GM19035 (cell line): ENCODE measurements around the gene DAPP1.
A peak's percentile ranks its signal among the peaks of the same experiment; 100 is the strongest.

Experiments used
- ATAC-seq: cut with Tn5 transposase; IDR thresholded peaks from one replicate; pipeline ENCODE4 v1.9.1; 2021; ENCODE audit not compliant: unreplicated experiment

The DAPP1 gene

DNA sequence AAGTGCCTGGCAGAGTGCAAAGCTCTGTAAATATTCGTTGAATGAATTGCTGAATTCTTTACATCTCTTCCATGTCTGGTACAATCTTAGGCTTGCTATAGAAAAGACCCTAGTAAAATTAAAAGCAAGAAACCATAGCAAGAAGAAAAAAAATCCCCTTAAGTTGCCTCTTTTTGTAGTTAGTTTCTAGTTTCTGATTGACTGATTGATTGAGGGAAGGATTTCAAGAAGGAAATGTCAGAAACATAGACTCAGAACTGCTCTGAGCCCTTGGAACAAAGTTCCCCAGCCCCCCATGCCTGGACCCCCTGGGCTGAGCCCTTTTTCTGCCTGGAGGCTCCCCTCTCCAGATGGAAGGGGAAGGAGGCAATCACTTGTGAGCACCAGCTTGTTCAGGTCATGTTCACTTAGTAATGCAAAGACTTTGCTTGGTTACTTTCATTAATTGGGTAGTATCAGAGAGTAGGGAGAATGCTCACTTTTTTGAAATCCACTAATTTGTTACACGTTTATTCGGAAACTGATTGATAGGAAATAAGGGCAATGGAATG is 35.6 kb downstream of the DAPP1 start:
- ATAC-seq: no peak

DNA sequence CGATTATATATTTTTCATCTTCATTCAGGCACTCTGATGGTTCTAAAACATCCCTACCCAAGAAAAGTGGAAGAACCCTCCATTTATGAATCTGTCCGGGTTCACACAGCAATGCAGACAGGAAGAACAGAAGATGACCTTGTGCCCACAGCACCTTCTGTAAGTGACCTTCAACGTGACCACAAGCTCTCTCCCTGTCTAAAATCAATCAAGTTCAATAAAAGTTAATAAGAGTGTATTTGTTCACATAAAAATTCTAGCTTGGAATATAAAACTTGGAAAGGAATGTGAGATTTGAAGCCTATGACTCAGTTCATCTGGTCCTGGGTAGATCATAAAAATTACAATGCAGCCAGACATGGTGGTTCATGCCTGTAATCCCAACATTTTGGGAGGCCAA is 36.6 kb downstream of the DAPP1 start:
- ATAC-seq: no peak

DNA sequence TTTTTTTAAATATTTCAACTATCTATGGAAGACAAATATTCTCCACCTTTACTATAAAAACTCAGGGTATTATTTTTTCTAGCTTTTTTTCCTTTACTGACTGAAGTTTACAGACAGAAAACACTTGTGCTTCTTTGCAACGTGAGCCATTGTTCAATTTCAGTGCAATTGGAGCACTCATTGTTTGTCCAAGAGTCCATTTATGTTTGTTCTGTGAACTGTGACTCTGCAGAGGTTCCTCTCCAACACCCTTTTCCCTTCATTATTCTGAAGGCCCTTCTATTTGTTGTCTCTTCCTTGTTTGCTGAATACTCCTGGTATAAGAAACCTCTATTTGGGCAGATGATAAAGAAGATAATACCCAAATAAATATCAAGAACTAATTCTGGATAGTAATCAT is 37.4 kb downstream of the DAPP1 start:
- ATAC-seq: no peak

DNA sequence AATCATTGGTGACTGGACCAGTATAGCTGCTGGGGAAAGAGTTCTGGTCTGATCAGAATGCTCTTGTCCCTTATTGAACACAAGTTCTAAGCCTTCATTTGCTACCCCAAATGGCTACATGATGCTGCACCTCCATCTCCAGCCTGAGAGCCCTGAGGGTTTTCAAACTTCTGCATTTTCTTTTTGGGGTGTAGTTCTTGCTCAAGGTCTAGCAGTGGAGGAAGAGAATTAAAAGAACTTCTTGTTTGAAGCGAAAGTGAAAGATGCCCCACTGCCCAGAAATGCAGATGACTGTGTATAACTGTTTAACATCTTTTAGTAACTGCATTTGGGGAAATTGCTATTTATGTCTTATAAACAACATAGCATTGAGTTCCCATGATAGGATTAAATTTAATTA is 39.1 kb downstream of the DAPP1 start:
- ATAC-seq: peak; percentile 40

DNA sequence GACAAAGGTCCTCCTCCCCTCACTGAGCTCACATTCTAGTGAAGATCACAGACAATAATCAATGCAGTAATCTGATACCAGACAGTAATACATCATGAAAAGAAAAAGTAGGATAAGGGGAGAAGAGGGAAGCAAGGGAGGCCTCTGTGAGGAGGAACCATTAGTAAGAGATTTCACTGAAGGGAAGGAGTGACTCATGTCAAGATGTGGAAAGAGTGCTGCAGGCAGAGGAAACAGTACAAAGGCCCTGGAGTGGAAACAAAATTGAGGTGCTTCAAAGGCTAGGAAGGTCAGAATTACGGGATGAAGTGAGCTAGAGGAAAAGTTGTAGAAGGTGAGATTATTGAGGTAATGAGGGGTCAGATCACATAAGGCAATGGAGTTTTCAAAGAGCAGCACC is 39.5 kb downstream of the DAPP1 start:
- no peak for ATAC-seq

DNA sequence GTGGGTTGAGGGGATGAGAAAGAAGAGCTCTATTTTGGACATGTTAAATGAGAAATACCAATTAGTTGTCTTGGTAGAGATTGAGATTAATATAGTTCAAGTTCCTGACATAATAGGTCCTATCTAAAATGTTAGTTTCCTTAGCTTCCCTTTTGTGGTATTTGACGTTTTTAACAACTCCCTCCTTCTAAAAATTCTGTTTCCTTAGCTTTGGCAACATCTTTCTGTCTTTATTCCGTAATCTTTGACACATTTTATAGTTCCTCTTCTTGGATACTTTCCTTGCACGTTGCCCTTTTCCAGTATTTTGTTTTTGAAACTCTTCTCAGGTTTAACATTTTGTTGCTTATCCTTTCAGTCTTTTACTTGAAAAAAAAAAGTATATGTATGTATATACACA is 40.7 kb downstream of the DAPP1 start:
- no peak for ATAC-seq

DNA sequence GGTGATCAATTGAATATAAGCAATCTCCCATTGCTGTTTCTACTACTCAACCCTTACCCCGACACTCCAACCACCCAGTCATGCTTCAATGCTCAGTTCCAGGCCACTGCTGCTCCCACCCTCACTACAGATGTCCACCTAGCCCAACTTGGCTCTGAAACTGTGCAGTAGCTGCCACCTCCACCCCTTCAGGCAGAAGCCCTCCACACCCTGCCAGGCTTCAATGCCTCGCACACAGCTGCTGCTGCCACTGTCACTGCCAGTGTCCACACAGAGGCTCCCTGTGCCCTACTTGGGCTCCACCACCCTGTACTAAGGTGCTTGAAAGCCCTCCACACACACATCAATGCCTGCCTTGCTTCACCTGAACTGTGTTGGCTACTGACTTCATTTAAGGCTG is 43.0 kb downstream of the DAPP1 start:
- no peak for ATAC-seq

DNA sequence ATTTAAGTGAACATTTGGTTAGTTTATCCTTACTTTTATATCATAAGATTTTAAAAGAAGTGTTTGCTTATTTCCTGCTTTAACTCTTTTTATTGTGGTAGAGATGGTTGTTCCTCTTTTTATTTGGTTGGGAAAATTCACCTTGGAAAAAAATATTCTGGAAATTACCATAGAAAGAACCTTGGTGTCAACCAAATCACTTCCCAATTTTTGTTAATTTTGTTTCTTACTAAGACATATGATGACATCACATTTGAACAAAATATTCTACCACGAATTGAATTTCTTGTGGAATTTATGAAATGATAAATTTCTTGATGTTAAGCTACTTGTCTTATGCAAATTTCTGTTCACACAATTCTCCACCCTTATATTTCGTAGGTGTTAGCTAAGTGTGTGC is 43.9 kb downstream of the DAPP1 start:
- no peak for ATAC-seq

DNA sequence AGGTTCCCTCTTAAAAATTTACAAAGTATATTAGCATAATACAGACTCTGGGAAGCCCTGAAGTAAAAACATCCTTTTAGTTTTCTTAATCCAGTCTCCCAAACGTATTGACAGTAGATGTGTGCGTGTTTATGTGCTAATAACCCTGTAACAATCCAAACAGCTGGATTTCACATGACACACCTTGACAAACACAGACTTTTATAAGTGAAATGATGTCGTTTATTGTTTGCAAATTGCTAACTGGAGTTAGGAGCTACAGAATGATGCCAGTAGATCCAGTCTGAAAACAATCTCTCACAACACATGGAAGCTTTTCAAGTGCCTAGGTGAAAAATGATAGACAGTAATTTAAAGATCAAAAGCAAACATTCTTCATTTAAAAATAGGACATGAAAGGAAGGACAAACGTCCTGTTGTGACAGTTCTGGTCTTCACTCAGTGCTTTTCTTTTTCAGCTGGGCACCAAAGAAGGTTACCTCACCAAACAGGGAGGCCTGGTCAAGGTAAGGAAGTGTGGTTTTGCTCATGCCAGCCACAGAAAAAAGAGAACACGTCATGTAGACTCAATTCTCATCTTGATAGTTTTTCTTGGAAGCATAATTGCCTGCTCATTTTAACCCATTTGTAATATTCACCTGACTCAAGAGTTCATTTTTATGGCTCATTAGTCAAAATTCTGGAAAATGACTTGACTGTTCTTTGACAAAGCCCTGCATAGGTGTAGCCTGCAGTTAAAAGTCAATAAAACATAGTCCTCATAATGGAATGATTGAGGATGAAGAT is 44.7 kb downstream of the DAPP1 start:
- peak; percentile 79 for ATAC-seq

DNA sequence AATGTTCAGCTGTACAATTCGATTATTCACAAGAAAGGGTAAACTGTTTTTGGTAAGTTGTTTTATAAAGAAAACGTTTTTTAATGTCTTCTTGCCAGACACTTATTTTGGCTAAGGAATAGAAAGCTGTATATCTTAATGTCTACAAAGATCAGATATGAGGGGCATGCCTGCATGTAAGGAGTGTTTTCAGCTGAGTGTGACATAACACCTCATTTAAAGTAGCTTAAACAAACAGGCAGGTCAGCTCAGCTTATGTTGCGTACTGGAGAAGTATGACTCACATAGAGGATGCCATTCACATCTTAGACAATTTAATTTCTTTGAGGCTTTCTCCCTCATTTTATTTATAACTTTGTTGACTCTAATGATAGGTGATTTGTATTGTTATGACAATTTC is 47.2 kb downstream of the DAPP1 start:
- ATAC-seq: no peak

DNA sequence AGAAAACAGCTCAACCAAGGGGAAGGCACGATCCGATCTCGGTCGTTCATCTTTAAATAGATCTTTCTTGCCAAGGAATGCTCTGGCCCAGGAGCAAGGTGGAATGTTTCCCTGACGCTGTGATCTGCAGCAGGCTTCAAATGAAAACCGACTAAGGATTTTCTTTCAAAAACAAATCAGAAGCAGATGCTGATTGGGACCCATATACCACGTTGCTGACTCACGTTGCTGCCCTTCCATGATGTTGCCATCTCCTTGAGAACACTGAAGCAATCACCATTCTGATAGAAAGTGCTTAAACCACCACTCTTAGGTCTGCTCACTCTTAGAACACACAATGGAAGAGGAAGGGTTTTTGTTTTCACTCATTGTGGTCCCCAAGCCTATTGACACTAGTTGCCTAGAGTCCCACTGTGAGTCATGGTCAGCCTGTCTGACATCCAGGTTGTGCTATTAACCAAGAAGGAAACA is 51.5 kb downstream of the DAPP1 start:
- no peak for ATAC-seq

DNA sequence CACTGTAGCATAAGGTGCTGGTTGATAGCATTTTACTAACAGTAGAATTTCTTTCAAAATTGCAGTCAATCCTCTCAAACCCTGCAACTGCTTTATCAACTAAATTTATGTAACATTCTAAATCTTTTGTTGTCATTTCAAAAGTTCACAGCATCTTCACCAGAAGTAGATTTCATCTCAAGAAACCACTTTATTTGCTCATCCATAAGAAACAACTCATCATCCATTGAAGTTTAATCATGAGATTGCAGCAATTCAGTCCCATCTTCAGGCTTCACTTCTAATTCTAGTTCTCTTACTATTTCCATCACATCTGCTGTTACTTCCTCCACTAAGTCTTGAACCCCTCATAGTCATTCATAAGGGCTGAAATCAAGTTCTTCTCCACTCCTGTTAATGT is 55.9 kb downstream of the DAPP1 start:
- no peak for ATAC-seq

DNA sequence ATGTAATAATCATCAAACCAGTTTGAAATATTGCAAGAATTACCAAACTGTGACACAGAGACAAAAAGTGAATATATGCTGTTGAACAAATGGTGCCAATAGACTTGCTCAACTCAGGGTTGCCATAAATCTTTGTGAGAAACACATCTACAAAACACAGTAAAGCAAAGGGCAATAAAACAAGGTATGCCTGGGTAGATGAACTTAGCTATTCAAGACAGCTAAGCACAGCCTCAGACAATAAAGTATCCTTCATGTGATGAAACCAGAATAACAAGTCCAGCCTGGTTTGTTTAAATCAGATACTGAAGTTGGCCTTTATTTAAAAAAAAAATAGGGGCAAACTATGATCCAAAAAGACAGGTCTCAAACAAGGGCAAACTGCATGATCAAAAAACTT is 58.4 kb downstream of the DAPP1 start:
- no peak for ATAC-seq

DNA sequence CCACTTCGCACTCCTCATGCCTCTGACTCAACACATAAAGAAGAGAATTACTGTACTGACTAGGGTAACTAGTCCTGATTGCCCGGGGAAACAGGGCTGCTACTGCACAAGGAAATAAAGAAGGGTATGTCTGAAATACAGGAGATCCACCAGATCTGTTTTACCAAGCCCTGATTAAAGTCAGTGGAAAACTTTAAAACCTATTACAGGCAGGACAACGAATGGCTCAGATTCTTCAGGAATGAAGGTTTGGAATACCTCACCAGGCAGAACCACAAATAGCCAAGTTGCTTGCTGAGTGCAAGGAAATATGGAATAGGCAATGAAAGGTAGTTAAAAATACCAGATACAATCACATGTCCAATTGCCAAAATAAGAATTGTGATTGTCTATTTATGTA is 60.3 kb downstream of the DAPP1 start:
- ATAC-seq: no peak

DNA sequence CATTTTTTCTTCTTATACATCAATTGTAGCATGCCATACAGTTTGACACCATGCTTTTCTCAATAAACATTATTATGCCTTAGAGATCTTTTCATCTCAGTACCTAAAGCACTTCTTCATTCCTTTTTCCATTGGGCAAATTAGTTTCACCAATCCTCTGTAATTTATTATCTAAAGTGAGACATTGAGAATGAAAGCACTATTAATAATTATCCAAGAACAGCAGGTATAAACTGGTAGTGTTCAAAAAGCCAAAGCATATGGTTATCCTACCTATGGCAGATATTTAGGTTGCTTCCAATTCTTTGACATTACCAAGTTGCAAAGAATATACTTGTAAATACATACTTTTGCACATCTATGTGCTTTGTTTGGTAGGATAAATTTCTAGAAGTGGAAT is 62.0 kb downstream of the DAPP1 start:
- ATAC-seq: no peak

DNA sequence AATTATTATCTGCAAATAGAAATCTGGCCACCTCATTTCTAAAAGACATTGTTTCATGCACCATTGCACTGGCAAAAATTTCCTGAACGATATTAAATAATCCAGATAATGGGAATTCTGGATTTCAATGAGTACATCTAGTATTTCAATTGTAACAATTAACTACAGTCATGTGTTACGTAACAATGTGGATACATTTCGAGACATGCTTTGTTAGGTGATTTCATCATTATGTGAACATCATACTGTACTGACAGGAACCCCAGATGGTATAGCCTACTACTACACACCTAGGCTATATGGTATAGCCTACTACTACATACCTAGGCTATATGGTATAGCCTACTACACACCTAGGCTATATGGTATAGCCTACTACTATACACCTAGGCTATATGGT is 62.8 kb downstream of the DAPP1 start:
- ATAC-seq: no peak

DNA sequence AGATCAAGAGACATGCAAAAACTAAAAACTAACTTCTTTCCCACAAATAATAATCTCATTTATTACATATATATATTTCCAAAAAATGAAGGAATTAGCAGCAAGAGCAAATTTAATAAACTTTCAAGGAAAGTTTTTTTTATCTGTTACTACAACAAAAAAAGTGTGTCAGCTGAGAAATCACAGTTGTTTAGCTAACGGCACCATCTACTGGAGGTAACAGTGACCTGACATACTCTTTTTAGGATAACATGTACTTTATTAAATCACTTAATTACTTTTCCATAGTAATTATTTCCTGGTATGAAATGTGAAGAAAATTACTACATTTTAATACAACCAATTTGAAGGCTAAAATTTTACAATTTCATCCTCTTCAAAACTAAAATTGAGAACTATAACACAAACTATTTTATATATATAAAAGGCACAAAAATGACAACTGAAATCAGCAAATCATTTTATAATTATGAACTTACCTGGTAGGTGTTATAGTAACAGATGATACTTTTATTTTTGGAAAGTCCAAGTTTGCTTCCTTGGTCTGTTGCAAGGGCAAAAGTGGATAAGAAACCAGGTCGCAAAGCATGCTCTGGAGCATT is 68.5 kb downstream of the DAPP1 start:
- no peak for ATAC-seq

DNA sequence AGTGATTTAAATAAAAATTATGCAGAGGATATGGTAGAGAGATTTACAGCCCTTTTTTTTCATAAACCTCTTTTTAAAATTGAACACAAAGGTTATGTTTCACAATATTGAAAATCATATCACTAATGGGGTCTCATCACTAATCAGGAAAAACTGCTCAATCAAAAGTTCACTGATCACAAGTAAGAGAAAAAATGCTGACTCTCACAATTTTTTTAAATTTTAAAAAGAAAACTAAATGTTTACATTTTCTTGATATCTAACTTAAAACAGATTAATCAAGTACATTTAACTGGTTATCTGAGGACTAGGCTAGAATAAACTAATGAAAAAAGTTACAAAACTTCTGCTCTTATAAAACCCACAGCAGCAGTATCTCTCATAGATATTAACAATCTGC is 69.1 kb downstream of the DAPP1 start:
- ATAC-seq: no peak

DNA sequence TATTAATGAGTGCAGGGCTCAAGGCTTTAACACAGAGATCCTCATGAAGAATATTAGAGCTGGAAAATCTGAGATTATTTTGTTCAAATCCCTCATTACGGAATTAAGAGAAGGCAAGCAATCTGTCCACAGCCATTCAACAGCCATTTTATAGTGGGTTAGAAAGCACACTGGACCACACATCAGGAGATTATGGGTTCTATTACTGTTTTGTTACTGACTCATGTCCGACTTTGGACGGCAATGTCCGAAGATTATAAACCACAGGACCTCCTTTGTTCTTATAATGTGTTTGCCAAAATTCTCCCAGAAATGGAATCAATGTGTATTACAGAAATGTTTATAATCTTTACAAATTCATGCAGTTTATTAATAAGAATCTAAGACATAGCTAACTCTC is 69.5 kb downstream of the DAPP1 start:
- ATAC-seq: no peak

DNA sequence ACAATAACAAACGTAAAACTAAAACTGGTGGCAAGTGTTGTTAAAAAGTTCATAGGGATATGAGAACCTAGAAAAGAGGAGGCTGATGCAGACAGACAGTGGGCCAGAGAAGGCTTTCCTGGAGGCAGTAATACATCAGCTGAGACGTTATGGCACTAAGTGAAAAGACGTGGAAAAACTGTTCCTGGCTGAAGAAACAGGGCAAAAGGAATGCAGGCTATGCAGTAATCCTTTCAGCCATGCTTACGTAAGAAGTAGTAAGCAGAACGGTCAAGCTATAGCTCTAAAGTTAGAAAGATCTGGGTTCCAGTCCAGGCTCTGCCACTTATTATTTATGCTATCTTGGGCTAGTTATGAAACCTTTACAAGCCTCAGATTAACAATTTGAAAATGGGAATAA is 71.2 kb downstream of the DAPP1 start:
- no peak for ATAC-seq

DNA sequence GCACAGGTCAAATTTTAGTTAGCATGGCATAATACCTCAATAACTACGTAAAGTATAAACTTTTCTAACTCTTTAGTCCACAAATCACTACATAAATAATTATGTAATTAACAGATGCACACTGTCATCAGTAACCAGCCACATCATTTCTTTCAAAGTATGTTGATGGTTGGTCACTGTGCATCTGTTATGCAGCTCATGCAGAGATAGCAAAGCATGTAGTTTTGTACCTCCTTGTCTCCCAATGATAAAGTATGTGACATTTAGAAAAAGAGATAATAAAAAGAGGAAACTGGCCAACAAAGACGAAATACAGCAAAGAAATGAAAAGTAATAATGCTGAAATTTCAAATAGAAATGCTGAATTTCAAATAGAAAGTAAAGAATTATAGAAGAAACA is 74.7 kb downstream of the DAPP1 start:
- no peak for ATAC-seq

DNA sequence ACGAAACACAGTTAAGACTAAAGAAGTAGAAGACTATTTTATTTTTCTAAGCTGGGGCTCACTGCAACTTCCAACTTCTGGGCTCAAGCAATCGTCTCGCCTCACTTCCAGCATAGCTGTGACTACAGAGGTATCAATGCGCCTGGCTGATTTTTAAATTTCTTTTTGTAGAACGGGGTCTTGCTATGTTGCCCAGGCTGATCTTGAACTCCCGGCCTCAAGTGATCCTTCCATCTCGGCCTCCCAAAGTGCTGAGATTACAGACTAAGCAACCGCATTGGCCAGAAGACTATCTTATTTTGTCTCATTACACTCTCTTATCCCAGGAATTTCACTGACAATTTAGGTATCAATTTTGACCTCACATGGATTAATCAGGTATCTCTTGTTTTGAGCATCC is 76.4 kb downstream of the DAPP1 start:
- ATAC-seq: no peak

DNA sequence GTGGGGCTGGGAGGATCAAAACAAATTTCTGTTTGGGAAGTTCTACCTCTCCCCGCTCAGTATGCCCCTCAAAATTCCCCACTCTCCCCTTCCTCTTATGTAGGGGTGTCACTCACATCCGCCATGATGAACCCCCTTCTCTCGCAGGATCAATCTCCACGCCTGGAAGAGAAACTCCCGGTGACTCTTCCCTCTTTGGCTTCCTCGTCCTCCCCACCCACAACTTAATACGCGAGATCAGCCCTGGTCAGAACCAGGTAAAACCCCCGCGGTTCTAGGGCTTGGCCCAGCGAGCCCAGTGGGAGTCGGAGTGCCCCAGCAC is 77.2 kb downstream of the DAPP1 start:
- ATAC-seq: no peak
